GM23338 (cell line): ENCODE results near the gene ALDH1A2. TPM values are rescaled to one million over a fixed set of nuclear protein-coding genes. Genes with fewer than 3 reads are reported as not detected.

Experiments
- ATAC-seq: fragments of 200-7000 bp; cut with Tn5 transposase; 3 replicates; pipeline ENCODE4 v1.9.1; 2020
- DNase-seq: peaks from one replicate; pipeline ENCODE4 v3.0.0-alpha.2; 2015; ENCODE audit warnings: low spot score
- H2AFZ ChIP-seq: fragments of 200-600 bp; sonication (generic); 2 replicates; pipeline ENCODE4 v1.8.0; 2016; ENCODE audit warnings: antibody characterized with exemption, mild to moderate bottlenecking, moderate library complexity
- H3F3A ChIP-seq: fragments of 200-600 bp; sonication (generic); replicated peaks from 2 replicates; pipeline ENCODE4 v1.8.0; 2017; ENCODE audit warnings: antibody characterized with exemption, mixed run types, low read depth
- H3K27ac ChIP-seq: fragments of 200-600 bp; sonication (generic); 2 replicates; pipeline ENCODE4 v1.6.1; 2016; ENCODE audit warnings: low read depth
- H3K27me3 ChIP-seq: fragments of 200-600 bp; sonication (generic); 2 replicates; pipeline ENCODE4 v1.8.0; 2016; ENCODE audit warnings: mild to moderate bottlenecking, mixed run types, moderate library complexity; ENCODE audit not compliant: insufficient read depth
- H3K36me3 ChIP-seq: fragments of 200-600 bp; sonication (generic); 2 replicates; pipeline ENCODE4 v1.8.0; 2016; ENCODE audit warnings: mild to moderate bottlenecking; ENCODE audit not compliant: insufficient read depth
- H3K4me1 ChIP-seq: fragments of 200-600 bp; sonication (generic); 2 replicates; pipeline ENCODE4 v1.8.0; 2016; ENCODE audit warnings: mild to moderate bottlenecking, moderate library complexity; ENCODE audit not compliant: insufficient read depth
- H3K4me2 ChIP-seq: fragments of 200-600 bp; sonication (generic); 2 replicates; pipeline ENCODE4 v1.7.1; 2017; ENCODE audit warnings: mixed run types
- H3K4me3 ChIP-seq: fragments of 200-600 bp; sonication (generic); 2 replicates; pipeline ENCODE4 v1.6.1; 2016; ENCODE audit warnings: mixed run types
- H3K79me2 ChIP-seq: fragments of 200-600 bp; sonication (generic); replicated peaks from 2 replicates; pipeline ENCODE4 v1.8.0; 2017; ENCODE audit warnings: mild to moderate bottlenecking; ENCODE audit not compliant: insufficient read depth
- H3K9me2 ChIP-seq: fragments of 200-600 bp; sonication (generic); 2 replicates; pipeline ENCODE4 v1.8.0; 2017; ENCODE audit not compliant: insufficient read depth
- H4K20me1 ChIP-seq: fragments of 200-600 bp; sonication (generic); replicated peaks from 2 replicates; pipeline ENCODE4 v1.8.0; 2017; ENCODE audit warnings: mild to moderate bottlenecking; ENCODE audit not compliant: insufficient read depth
- H3K27ac Mint-ChIP-seq: 2 replicates; pipeline ENCODE4 v1.8.0; 2020; ENCODE audit warnings: inconsistent platforms, mild to moderate bottlenecking, moderate library complexity, mixed read lengths
- H3K27me3 Mint-ChIP-seq: 3 replicates; pipeline ENCODE4 v1.8.0; 2022; ENCODE audit warnings: low read depth, mild to moderate bottlenecking, moderate library complexity, mixed read lengths, inconsistent platforms; ENCODE audit not compliant: insufficient read depth, poor library complexity
- H3K36me3 Mint-ChIP-seq: 3 replicates; pipeline ENCODE4 v1.8.0; 2021; ENCODE audit warnings: low read depth, mild to moderate bottlenecking, inconsistent platforms, moderate library complexity, mixed read lengths
- H3K4me1 Mint-ChIP-seq: 3 replicates; pipeline ENCODE4 v1.8.0; 2020; ENCODE audit warnings: mild to moderate bottlenecking, inconsistent platforms, mixed read lengths
- H3K4me3 Mint-ChIP-seq: 3 replicates; pipeline ENCODE4 v1.8.0; 2021; ENCODE audit warnings: moderate library complexity, mild to moderate bottlenecking, inconsistent platforms, mixed read lengths
- H3K9me3 Mint-ChIP-seq: 3 replicates; pipeline ENCODE4 v1.8.0; 2020; ENCODE audit warnings: moderate library complexity, mild to moderate bottlenecking, inconsistent platforms, mixed read lengths
- CREB1 ChIP-seq: fragments of 250-450 bp; sonication (Bioruptor Pico); IDR thresholded peaks from 2 replicates; pipeline ENCODE4 v1.5.0; 2020; ENCODE audit warnings: low read depth, mild to moderate bottlenecking, moderate library complexity
- EZH2 ChIP-seq: fragments of 200-600 bp; sonication (generic); IDR thresholded peaks from one replicate; pipeline ENCODE4 v1.8.0; 2017; ENCODE audit warnings: antibody characterized with exemption, mild to moderate bottlenecking, low read depth; ENCODE audit not compliant: unreplicated experiment
- EZH2phosphoT487 ChIP-seq: fragments of 200-600 bp; sonication (generic); IDR thresholded peaks from one replicate; pipeline ENCODE4 v1.8.1; 2018; ENCODE audit warnings: antibody characterized with exemption; ENCODE audit not compliant: unreplicated experiment
- NANOG ChIP-seq: IDR thresholded peaks from 2 replicates; pipeline ENCODE4 v1.6.1; 2016; ENCODE audit warnings: antibody characterized with exemption, borderline replicate concordance
- POLR2AphosphoS5 ChIP-seq: IDR thresholded peaks from 2 replicates; pipeline ENCODE4 v1.6.1; 2016; ENCODE audit warnings: antibody characterized with exemption, low read depth
- STAT1 ChIP-seq: IDR thresholded peaks from one replicate; pipeline ENCODE4 v1.6.1; 2016; ENCODE audit warnings: antibody characterized with exemption; ENCODE audit not compliant: unreplicated experiment
- ZNF331 ChIP-seq: fragments of 250-450 bp; sonication (Bioruptor Pico); IDR thresholded peaks from 2 replicates; pipeline ENCODE4 v1.5.0; 2020; ENCODE audit warnings: low read depth, mild to moderate bottlenecking, moderate library complexity
- ZNF462 ChIP-seq: fragments of 250-450 bp; sonication (Bioruptor Pico); IDR thresholded peaks from 2 replicates; pipeline ENCODE4 v1.5.0; 2020; ENCODE audit warnings: mild to moderate bottlenecking, moderate library complexity
- polyA plus RNA-seq: library from polyadenylated mRNA; unstranded; fragments of >200 nt; fragmentation: Nextera tagmentation; extraction: Ambion mirVana; gene quantifications from 2 replicates; pipeline ENCODE4 v1.2.1, GENCODE V29; 2016
- total RNA-seq: library from RNA; depleted of rRNA; stranded (reverse); fragments of >200 nt; shearing (Covaris generic); gene quantifications from 2 replicates; pipeline ENCODE4 v1.2.3, GENCODE V29; 2014
- TF ChIP-seq, protein P1 (sequence below), 2 experiments: fragments of 200-600 bp in 1 of 2; sonication (generic) in 1 of 2; conservative IDR thresholded peaks; 2 replicates each; pipeline versions ENCODE4 v1.5.1 to v1.6.1; 2016 to 2017; ENCODE audit warnings: antibody characterized with exemption in 2 of 2, low read depth in 2 of 2, mild to moderate bottlenecking in 2 of 2, moderate library complexity in 1 of 2
- TF ChIP-seq, protein P2 (sequence below): IDR thresholded peaks from 2 replicates; pipeline ENCODE4 v1.6.1; 2016; ENCODE audit warnings: antibody characterized with exemption

Gene ALDH1A2
- total and polyA plus RNA-seq, 2 experiments from 2014 or later = 0.80 TPM; not detected in 1

DNA sequence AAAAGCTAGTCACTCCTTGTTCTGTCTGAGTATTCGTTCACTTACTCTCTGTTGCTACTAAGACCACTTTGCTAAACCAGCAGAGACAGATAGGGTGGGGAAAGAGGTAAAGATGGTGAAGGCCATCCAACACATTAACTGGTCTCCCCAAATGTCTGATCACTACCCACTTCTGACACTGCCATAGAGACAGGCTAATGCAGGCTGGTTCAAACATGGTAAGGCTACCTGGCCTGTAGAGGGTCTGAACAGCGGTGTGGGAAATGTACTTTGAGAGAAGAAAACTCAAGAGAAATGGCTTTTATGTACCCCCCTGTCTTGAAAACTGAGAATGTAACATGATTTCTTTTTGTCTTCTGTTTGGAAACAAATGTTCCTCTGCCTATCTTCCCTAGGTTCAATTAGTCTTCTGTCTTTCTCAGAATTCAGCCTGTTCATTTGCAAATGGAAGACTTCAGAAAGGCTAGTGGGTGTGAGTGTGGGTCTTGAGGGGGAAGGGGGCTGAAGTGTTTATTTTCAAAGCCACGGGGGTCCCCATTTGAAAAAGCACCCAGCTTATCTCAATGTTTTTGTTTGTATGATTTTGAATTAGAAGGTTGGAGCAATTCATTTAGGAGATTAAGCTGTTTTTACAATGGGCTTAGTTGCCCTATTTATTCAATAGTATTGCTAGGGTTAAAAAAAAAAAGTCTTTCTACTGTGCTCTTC lies 15.8 kb downstream of the ALDH1A2 start (continued):
- TF ChIP-seq, protein P1, sequence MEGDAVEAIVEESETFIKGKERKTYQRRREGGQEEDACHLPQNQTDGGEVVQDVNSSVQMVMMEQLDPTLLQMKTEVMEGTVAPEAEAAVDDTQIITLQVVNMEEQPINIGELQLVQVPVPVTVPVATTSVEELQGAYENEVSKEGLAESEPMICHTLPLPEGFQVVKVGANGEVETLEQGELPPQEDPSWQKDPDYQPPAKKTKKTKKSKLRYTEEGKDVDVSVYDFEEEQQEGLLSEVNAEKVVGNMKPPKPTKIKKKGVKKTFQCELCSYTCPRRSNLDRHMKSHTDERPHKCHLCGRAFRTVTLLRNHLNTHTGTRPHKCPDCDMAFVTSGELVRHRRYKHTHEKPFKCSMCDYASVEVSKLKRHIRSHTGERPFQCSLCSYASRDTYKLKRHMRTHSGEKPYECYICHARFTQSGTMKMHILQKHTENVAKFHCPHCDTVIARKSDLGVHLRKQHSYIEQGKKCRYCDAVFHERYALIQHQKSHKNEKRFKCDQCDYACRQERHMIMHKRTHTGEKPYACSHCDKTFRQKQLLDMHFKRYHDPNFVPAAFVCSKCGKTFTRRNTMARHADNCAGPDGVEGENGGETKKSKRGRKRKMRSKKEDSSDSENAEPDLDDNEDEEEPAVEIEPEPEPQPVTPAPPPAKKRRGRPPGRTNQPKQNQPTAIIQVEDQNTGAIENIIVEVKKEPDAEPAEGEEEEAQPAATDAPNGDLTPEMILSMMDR (conservative IDR thresholded peaks at IDR 0.05; ENCODE audit: low read depth in 2 of 2) = no peak
- no peak for TF ChIP-seq POLR2AphosphoS5
- TF ChIP-seq NANOG = no peak
- TF ChIP-seq EZH2 = no peak
- TF ChIP-seq STAT1 = no peak
- TF ChIP-seq, protein P2, sequence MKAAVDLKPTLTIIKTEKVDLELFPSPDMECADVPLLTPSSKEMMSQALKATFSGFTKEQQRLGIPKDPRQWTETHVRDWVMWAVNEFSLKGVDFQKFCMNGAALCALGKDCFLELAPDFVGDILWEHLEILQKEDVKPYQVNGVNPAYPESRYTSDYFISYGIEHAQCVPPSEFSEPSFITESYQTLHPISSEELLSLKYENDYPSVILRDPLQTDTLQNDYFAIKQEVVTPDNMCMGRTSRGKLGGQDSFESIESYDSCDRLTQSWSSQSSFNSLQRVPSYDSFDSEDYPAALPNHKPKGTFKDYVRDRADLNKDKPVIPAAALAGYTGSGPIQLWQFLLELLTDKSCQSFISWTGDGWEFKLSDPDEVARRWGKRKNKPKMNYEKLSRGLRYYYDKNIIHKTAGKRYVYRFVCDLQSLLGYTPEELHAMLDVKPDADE = no peak
- TF ChIP-seq CREB1 (CRISPR knock-in tag) = no peak

GRCh38 chr15:58048261-58048660 lies 17.2 kb downstream of the ALDH1A2 start:
- H3K4me3 Mint-ChIP-seq = no peak overlapping the region
- no peak overlapping the region for H3K27ac ChIP-seq
- H3F3A ChIP-seq = no peaks in the 10 kb centered on the region
- no peak overlapping the region for H2AFZ ChIP-seq
- no peak for TF ChIP-seq ZNF331 (CRISPR knock-in tag)
- peaks cover 21% of the 10 kb centered on the region for H3K4me1 ChIP-seq
- ATAC-seq = no peak
- peaks cover 37% of the 10 kb centered on the region for H3K27me3 ChIP-seq
- H3K36me3 ChIP-seq = no peaks in the 10 kb centered on the region
- H3K36me3 Mint-ChIP-seq = no peaks in the 10 kb centered on the region
- peaks cover 2% of the 10 kb centered on the region for H3K27me3 Mint-ChIP-seq
- no peak overlapping the region for H3K4me2 ChIP-seq
- H3K4me3 ChIP-seq = no peak overlapping the region
- H3K4me1 Mint-ChIP-seq = peaks cover 24% of the 10 kb centered on the region
- no peaks in the 10 kb centered on the region; the same call in 1 of the 2 replicates for H3K9me2 ChIP-seq
- no peak overlapping the region for H3K27ac Mint-ChIP-seq
- H3K79me2 ChIP-seq = no peaks in the 10 kb centered on the region
- DNase-seq = no peak
- no peaks in the 10 kb centered on the region for H4K20me1 ChIP-seq
- H3K9me3 Mint-ChIP-seq = no peaks in the 10 kb centered on the region

DNA sequence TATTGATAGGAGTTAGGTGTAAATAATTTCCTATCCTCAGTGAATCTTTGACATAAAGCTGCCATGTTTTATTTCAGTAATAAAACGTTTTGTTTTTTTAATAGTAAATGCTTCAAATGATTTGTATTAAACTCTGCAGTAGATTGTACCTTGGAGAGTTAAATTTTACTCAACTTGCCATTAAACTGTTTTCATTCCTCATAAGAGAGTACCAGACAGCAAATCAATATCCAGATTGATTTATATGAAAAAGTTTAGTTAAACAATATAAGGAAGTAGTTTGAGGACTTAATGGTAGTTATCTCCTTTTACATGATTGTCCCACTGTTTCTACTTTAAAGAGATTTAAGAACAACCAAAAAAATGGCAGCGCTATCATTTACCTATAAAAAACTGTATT lies 18.4 kb downstream of the ALDH1A2 start:
- no peaks in the 10 kb centered on the region for H3K79me2 ChIP-seq
- H3K27me3 ChIP-seq = peaks cover 36% of the 10 kb centered on the region
- no peaks in the 10 kb centered on the region for H3F3A ChIP-seq
- no peak overlapping the region for H2AFZ ChIP-seq
- Mint-ChIP-seq H3K27me3 (peaks cover 2% of the 10 kb centered on the region), H3K9me3 (no peaks in the 10 kb centered on the region), H3K36me3 (no peaks in the 10 kb centered on the region), H3K27ac (no peak overlapping the region), H3K4me1 (peaks cover 24% of the 10 kb centered on the region), H3K4me3 (no peak overlapping the region)
- H3K4me2 ChIP-seq = no peak overlapping the region
- ATAC-seq (no peak), DNase-seq (no peak)
- no peak overlapping the region for H3K27ac ChIP-seq
- no peaks in the 10 kb centered on the region for H4K20me1 ChIP-seq
- no peak overlapping the region for H3K4me3 ChIP-seq
- peaks cover 21% of the 10 kb centered on the region for H3K4me1 ChIP-seq
- H3K9me2 ChIP-seq = no peaks in the 10 kb centered on the region; the same call in 1 of the 2 replicates
- H3K36me3 ChIP-seq = no peaks in the 10 kb centered on the region
- no peak for TF ChIP-seq EZH2phosphoT487
- TF ChIP-seq, protein P2 = no peak
- TF ChIP-seq ZNF462 (CRISPR knock-in tag) = no peak
